ENCODE data around the gene DUSP6.

DUSP6 gene

GRCh38 chr12:89376844-89377243 lies 24.5 kb upstream of the DUSP6 start:
- Histone ChIP-seq H3K27ac (replicated peaks; ENCODE audit: low read length) (no peak overlapping the region), H2AFZ (ENCODE audit: low read length) (no peak overlapping the region), H2BK120ac (ENCODE audit: low read depth, low read length) (no peak overlapping the region), H3K4ac (ENCODE audit: low read length) (no peak overlapping the region), H3K79me1 (ENCODE audit: low read depth, low read length) (no peaks in the 10 kb centered on the region), H3K27me3 (ENCODE audit: control insufficient read depth in 3 of 3, insufficient read depth in 3 of 3, low read depth in 1 of 3, low read length in 3 of 3) (no peaks in the 10 kb centered on the region), H3K9ac (ENCODE audit: low read depth, low read length, poor library complexity) (no peak overlapping the region), H3K4me2 (ENCODE audit: insufficient read depth, low read length, poor library complexity, severe bottlenecking) (no peak overlapping the region), H4K8ac (ENCODE audit: low read depth, low read length) (no peak overlapping the region), H3K4me1 (ENCODE audit: control insufficient read depth in 2 of 2, insufficient read depth in 1 of 2, low read depth in 1 of 2, low read length in 2 of 2) (peaks cover 0 to 1% of the 10 kb centered on the region in 2 donors), H2BK12ac (ENCODE audit: low read length) (no peak overlapping the region), H4K91ac (ENCODE audit: low read depth, low read length, poor library complexity) (no peak overlapping the region), H3K14ac (ENCODE audit: low read length) (no peak overlapping the region), H2BK5ac (ENCODE audit: low read length) (no peak overlapping the region), H3K4me3 (ENCODE audit: low read length in 2 of 2) (no peak overlapping the region), H3K9me3 (replicated peaks in 1 of 2; ENCODE audit: control insufficient read depth in 2 of 2, insufficient read depth in 1 of 2, low read depth in 1 of 2, low read length in 2 of 2) (no peaks in the 10 kb centered on the region), H2AK5ac (ENCODE audit: low read depth, low read length) (no peak overlapping the region), H3K36me3 (replicated peaks in 1 of 2; ENCODE audit: control insufficient read depth in 2 of 2, insufficient read depth in 2 of 2, low read length in 2 of 2) (no peaks in the 10 kb centered on the region), H2BK15ac (ENCODE audit: low read length) (no peak overlapping the region), H3K23ac (ENCODE audit: low read depth, low read length, poor library complexity) (no peak overlapping the region), H3K18ac (ENCODE audit: low read length) (no peak overlapping the region)
- no CpG with 5 or more reads among the region's 2 CpGs for WGBS, 2 donors (ENCODE audit: extremely low coverage in 2 of 2, insufficient read length in 2 of 2, insufficient replicate concordance in 1 of 2)
- no peak for DNase-seq (ENCODE audit: low spot score)

GRCh38 chr12:89376202-89376529 lies 23.9 kb upstream of the DUSP6 start:
- Histone ChIP-seq H2AFZ (ENCODE audit: low read length) (no peak overlapping the region), H3K9me3 (replicated peaks in 1 of 2; ENCODE audit: control insufficient read depth in 2 of 2, insufficient read depth in 1 of 2, low read depth in 1 of 2, low read length in 2 of 2) (no peaks in the 10 kb centered on the region)
- no peak for DNase-seq (ENCODE audit: low spot score)

GRCh38 chr12:89373763-89374572 lies 21.7 kb upstream of the DUSP6 start:
- DNase-seq (ENCODE audit: low spot score) = no peak
- H3K27ac ChIP-seq (replicated peaks; ENCODE audit: low read length) = no peak overlapping the region

More at GRCh38 chr12:89376202-89376529, 23.9 kb upstream of the DUSP6 start:
- Histone ChIP-seq H3K79me1 (ENCODE audit: low read depth, low read length) (no peaks in the 10 kb centered on the region), H3K9ac (ENCODE audit: low read depth, low read length, poor library complexity) (no peak overlapping the region), H3K27me3 (ENCODE audit: control insufficient read depth in 3 of 3, insufficient read depth in 3 of 3, low read depth in 1 of 3, low read length in 3 of 3) (no peaks in the 10 kb centered on the region), H2BK5ac (ENCODE audit: low read length) (no peak overlapping the region), H3K4me3 (ENCODE audit: low read length in 2 of 2) (no peak overlapping the region), H3K4me1 (ENCODE audit: control insufficient read depth in 2 of 2, insufficient read depth in 1 of 2, low read depth in 1 of 2, low read length in 2 of 2) (peaks cover 0 to 1% of the 10 kb centered on the region in 2 donors), H3K18ac (ENCODE audit: low read length) (no peak overlapping the region), H2BK120ac (ENCODE audit: low read depth, low read length) (no peak overlapping the region), H3K36me3 (replicated peaks in 1 of 2; ENCODE audit: control insufficient read depth in 2 of 2, insufficient read depth in 2 of 2, low read length in 2 of 2) (no peaks in the 10 kb centered on the region), H3K4me2 (ENCODE audit: insufficient read depth, low read length, poor library complexity, severe bottlenecking) (no peak overlapping the region), H3K14ac (ENCODE audit: low read length) (no peak overlapping the region), H4K91ac (ENCODE audit: low read depth, low read length, poor library complexity) (no peak overlapping the region), H3K4ac (ENCODE audit: low read length) (no peak overlapping the region), H2AK5ac (ENCODE audit: low read depth, low read length) (no peak overlapping the region), H3K27ac (replicated peaks; ENCODE audit: low read length) (no peak overlapping the region), H4K8ac (ENCODE audit: low read depth, low read length) (no peak overlapping the region), H2BK12ac (ENCODE audit: low read length) (no peak overlapping the region), H3K23ac (ENCODE audit: low read depth, low read length, poor library complexity) (no peak overlapping the region), H2BK15ac (ENCODE audit: low read length) (no peak overlapping the region)
- no CpG with 5 or more reads among the region's 1 CpG for WGBS, 2 donors (ENCODE audit: extremely low coverage in 2 of 2, insufficient read length in 2 of 2, insufficient replicate concordance in 1 of 2)

GRCh38 chr12:89372584-89373370 lies 20.5 kb upstream of the DUSP6 start:
- WGBS, 2 donors (ENCODE audit: extremely low coverage in 2 of 2, insufficient read length in 2 of 2, insufficient replicate concordance in 1 of 2) = no CpG with 5 or more reads among the region's 6 CpGs
- Histone ChIP-seq H3K18ac (ENCODE audit: low read length) (peak overlapping the region; percentile 52), H3K9me3 (replicated peaks in 1 of 2; ENCODE audit: control insufficient read depth in 2 of 2, insufficient read depth in 1 of 2, low read depth in 1 of 2, low read length in 2 of 2) (no peaks in the 10 kb centered on the region), H3K79me1 (ENCODE audit: low read depth, low read length) (no peaks in the 10 kb centered on the region), H4K91ac (ENCODE audit: low read depth, low read length, poor library complexity) (no peak overlapping the region), H4K8ac (ENCODE audit: low read depth, low read length) (no peak overlapping the region), H3K4me1 (ENCODE audit: control insufficient read depth in 2 of 2, insufficient read depth in 1 of 2, low read depth in 1 of 2, low read length in 2 of 2) (peaks cover 0 to 3% of the 10 kb centered on the region in 2 donors), H3K4ac (ENCODE audit: low read length) (no peak overlapping the region), H3K27ac (replicated peaks; ENCODE audit: low read length) (no peak overlapping the region), H2AFZ (ENCODE audit: low read length) (no peak overlapping the region), H2AK5ac (ENCODE audit: low read depth, low read length) (no peak overlapping the region), H2BK12ac (ENCODE audit: low read length) (no peak overlapping the region), H2BK5ac (ENCODE audit: low read length) (no peak overlapping the region), H3K36me3 (replicated peaks in 1 of 2; ENCODE audit: control insufficient read depth in 2 of 2, insufficient read depth in 2 of 2, low read length in 2 of 2) (no peaks in the 10 kb centered on the region), H3K23ac (ENCODE audit: low read depth, low read length, poor library complexity) (no peak overlapping the region), H3K14ac (ENCODE audit: low read length) (no peak overlapping the region), H2BK120ac (ENCODE audit: low read depth, low read length) (no peak overlapping the region), H3K4me3 (ENCODE audit: low read length in 2 of 2) (no peak overlapping the region), H2BK15ac (ENCODE audit: low read length) (no peak overlapping the region), H3K27me3 (ENCODE audit: control insufficient read depth in 3 of 3, insufficient read depth in 3 of 3, low read depth in 1 of 3, low read length in 3 of 3) (no peaks in the 10 kb centered on the region), H3K4me2 (ENCODE audit: insufficient read depth, low read length, poor library complexity, severe bottlenecking) (no peak overlapping the region), H3K9ac (ENCODE audit: low read depth, low read length, poor library complexity) (no peak overlapping the region)
- DNase-seq (ENCODE audit: low spot score) = no peak

More at GRCh38 chr12:89373763-89374572, 21.7 kb upstream of the DUSP6 start:
- Histone ChIP-seq H2BK12ac (ENCODE audit: low read length) (no peak overlapping the region), H2BK120ac (ENCODE audit: low read depth, low read length) (no peak overlapping the region), H2AK5ac (ENCODE audit: low read depth, low read length) (no peak overlapping the region), H2BK5ac (ENCODE audit: low read length) (no peak overlapping the region), H3K14ac (ENCODE audit: low read length) (no peak overlapping the region), H3K79me1 (ENCODE audit: low read depth, low read length) (no peaks in the 10 kb centered on the region), H2AFZ (ENCODE audit: low read length) (no peak overlapping the region), H3K4me3 (ENCODE audit: low read length in 2 of 2) (no peak overlapping the region), H3K4ac (ENCODE audit: low read length) (no peak overlapping the region), H3K4me2 (ENCODE audit: insufficient read depth, low read length, poor library complexity, severe bottlenecking) (no peak overlapping the region), H4K91ac (ENCODE audit: low read depth, low read length, poor library complexity) (no peak overlapping the region), H4K8ac (ENCODE audit: low read depth, low read length) (no peak overlapping the region), H3K27me3 (ENCODE audit: control insufficient read depth in 3 of 3, insufficient read depth in 3 of 3, low read depth in 1 of 3, low read length in 3 of 3) (no peaks in the 10 kb centered on the region), H3K23ac (ENCODE audit: low read depth, low read length, poor library complexity) (no peak overlapping the region), H2BK15ac (ENCODE audit: low read length) (no peak overlapping the region), H3K4me1 (ENCODE audit: control insufficient read depth in 2 of 2, insufficient read depth in 1 of 2, low read depth in 1 of 2, low read length in 2 of 2) (peaks cover 0 to 3% of the 10 kb centered on the region in 2 donors), H3K9me3 (replicated peaks in 1 of 2; ENCODE audit: control insufficient read depth in 2 of 2, insufficient read depth in 1 of 2, low read depth in 1 of 2, low read length in 2 of 2) (no peaks in the 10 kb centered on the region), H3K36me3 (replicated peaks in 1 of 2; ENCODE audit: control insufficient read depth in 2 of 2, insufficient read depth in 2 of 2, low read length in 2 of 2) (no peaks in the 10 kb centered on the region), H3K9ac (ENCODE audit: low read depth, low read length, poor library complexity) (no peak overlapping the region), H3K18ac (ENCODE audit: low read length) (no peak overlapping the region)
- no CpG with 5 or more reads among the region's 2 CpGs for WGBS, 2 donors (ENCODE audit: extremely low coverage in 2 of 2, insufficient read length in 2 of 2, insufficient replicate concordance in 1 of 2)
